Prostate gland (tissue), 2 donors: Measurements from ENCODE around the gene EGLN1.

Source experiments
- POLR2A ChIP-seq: fragments of 450-650 bp; IDR thresholded peaks from one replicate; pipeline ENCODE4 v1.6.1; 2016; ENCODE audit warnings: antibody characterized with exemption, mild to moderate bottlenecking
- TF ChIP-seq, protein P1 (sequence below), 4 experiments: fragments of 200-600 bp in 2 of 4; fragments of 450-650 bp in 2 of 4; sonication (generic) in 2 of 4; IDR thresholded peaks; 1 replicate in 3 of 4; 2 replicates in 1 of 4; pipeline ENCODE4 v1.5.1; 2016 to 2019; ENCODE audit warnings: antibody characterized with exemption in 4 of 4, mild to moderate bottlenecking in 2 of 4, moderate library complexity in 2 of 4

DNA sequence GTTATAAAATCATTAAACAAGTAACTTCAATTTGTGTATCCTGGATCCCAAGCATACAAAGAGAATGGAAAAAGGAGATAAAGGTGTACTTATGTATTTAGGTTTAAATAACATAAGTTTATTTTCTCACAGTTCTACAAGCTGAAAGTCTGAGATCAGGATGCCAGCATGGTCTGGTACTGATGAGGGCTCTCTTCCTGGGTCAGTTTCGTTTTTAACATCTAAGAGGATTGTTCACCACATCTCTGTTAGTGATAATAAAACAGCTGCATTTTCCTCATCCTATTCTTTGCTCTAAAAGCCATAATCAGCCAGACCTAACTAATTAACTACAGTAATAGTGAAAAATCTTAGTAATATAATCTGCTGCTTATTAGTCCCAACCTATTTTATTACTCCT is 5.2 kb downstream of the EGLN1 start:
- TF ChIP-seq, protein P1, sequence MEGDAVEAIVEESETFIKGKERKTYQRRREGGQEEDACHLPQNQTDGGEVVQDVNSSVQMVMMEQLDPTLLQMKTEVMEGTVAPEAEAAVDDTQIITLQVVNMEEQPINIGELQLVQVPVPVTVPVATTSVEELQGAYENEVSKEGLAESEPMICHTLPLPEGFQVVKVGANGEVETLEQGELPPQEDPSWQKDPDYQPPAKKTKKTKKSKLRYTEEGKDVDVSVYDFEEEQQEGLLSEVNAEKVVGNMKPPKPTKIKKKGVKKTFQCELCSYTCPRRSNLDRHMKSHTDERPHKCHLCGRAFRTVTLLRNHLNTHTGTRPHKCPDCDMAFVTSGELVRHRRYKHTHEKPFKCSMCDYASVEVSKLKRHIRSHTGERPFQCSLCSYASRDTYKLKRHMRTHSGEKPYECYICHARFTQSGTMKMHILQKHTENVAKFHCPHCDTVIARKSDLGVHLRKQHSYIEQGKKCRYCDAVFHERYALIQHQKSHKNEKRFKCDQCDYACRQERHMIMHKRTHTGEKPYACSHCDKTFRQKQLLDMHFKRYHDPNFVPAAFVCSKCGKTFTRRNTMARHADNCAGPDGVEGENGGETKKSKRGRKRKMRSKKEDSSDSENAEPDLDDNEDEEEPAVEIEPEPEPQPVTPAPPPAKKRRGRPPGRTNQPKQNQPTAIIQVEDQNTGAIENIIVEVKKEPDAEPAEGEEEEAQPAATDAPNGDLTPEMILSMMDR (IDR thresholded peaks at IDR 0.05) = no peak
- no peak for TF ChIP-seq POLR2A
